Endothelial cell of umbilical vein (primary cell): ENCODE results near the gene HTRA3. TPM values are rescaled to one million over a fixed set of nuclear protein-coding genes. Genes with fewer than 3 reads are reported as not detected.

ENCODE experiments used
- BruUV-seq: library from RNA; stranded (reverse); fragments of 400-500 nt; replicated peaks from 2 replicates; lab custom pipeline; 2021; lab: Mats Ljungman, UMichigan
- CTCF ChIA-PET: fragments of 300-600, 350-600 bp; sonication (Branson Sonifier 250); formaldehyde crosslinking; loops from one replicate; lab custom pipeline; 2021; ENCODE audit warnings: antibody characterized with exemption, inconsistent platforms; lab: Charles Lee
- POLR2A ChIA-PET: fragments of 300-600, 350-600 bp; sonication (Branson Sonifier 250); formaldehyde crosslinking; loops from one replicate; lab custom pipeline; 2021; ENCODE audit warnings: antibody characterized with exemption, inconsistent platforms; lab: Charles Lee
- DNase-seq: peaks from one replicate; pipeline ENCODE4 v3.0.0-alpha.2; 2011; ENCODE audit warnings: low read depth, low spot score
- FAIRE-seq: peaks from 2 replicates; lab custom pipeline; 2011; peaks lifted over from hg19 to GRCh38; lab: Jason Lieb, UNC
- H2AFZ ChIP-seq: 2 replicates; pipeline ENCODE4 v1.6.0; 2012; ENCODE audit warnings: low read depth, low read length, control low read depth, inconsistent platforms
- H3K27ac ChIP-seq: 2 replicates; pipeline ENCODE4 v1.5.1; 2011; ENCODE audit warnings: low read depth, mild to moderate bottlenecking, control low read depth, low read length, moderate library complexity; ENCODE audit not compliant: insufficient read depth
- H3K27me3 ChIP-seq, 2 experiments: 2 replicates each; pipeline versions ENCODE4 v1.6.0 to v1.6.1; 2011; ENCODE audit warnings: low read length in 2 of 2, mixed read lengths in 1 of 2; ENCODE audit not compliant: control insufficient read depth in 2 of 2, insufficient read depth in 2 of 2
- H3K36me3 ChIP-seq, 2 experiments: 2 replicates in 1 of 2; 3 replicates in 1 of 2; pipeline ENCODE4 v1.5.1; 2011; ENCODE audit warnings: low read length in 2 of 2, mild to moderate bottlenecking in 1 of 2, moderate library complexity in 1 of 2; ENCODE audit not compliant: control insufficient read depth in 2 of 2, insufficient read depth in 2 of 2; ENCODE audit errors: extremely low read depth in 1 of 2
- H3K4me1 ChIP-seq: 3 replicates; pipeline ENCODE4 v1.5.1; 2011; ENCODE audit warnings: mild to moderate bottlenecking, low read length; ENCODE audit not compliant: control insufficient read depth, insufficient read depth; ENCODE audit errors: extremely low read depth
- H3K4me2 ChIP-seq: 2 replicates; pipeline ENCODE4 v1.6.1; 2011; ENCODE audit warnings: low read length, control low read depth, mixed read lengths; ENCODE audit not compliant: insufficient read depth
- H3K4me3 ChIP-seq, 3 experiments: fragments of 200-600 bp in 1 of 3; sonication (generic), shearing (Covaris generic) in 1 of 3; replicated peaks in 1 of 3; 2 replicates each; pipeline ENCODE4 v1.5.1; 2011 to 2016; ENCODE audit warnings: control low read depth in 3 of 3, low read length in 3 of 3, mild to moderate bottlenecking in 2 of 3, inconsistent platforms in 1 of 3, low read depth in 1 of 3, moderate library complexity in 1 of 3; ENCODE audit not compliant: insufficient read depth in 1 of 3
- H3K79me2 ChIP-seq: 2 replicates; pipeline ENCODE4 v1.6.0; 2012; ENCODE audit warnings: low read length, inconsistent platforms; ENCODE audit not compliant: control insufficient read depth, insufficient read depth
- H3K9ac ChIP-seq: replicated peaks from 2 replicates; pipeline ENCODE3; 2011; ENCODE audit warnings: low read length, control low read depth; ENCODE audit not compliant: insufficient read depth; ENCODE audit errors: extremely low read depth
- H3K9me1 ChIP-seq: replicated peaks from 3 replicates; pipeline ENCODE4 v1.6.0; 2011; ENCODE audit warnings: mild to moderate bottlenecking, low read length; ENCODE audit not compliant: control insufficient read depth, insufficient read depth; ENCODE audit errors: extremely low read depth
- H3K9me3 ChIP-seq: replicated peaks from 2 replicates; pipeline ENCODE4 v1.5.1; 2012; ENCODE audit warnings: low read length, inconsistent platforms; ENCODE audit not compliant: control insufficient read depth, insufficient read depth
- H4K20me1 ChIP-seq: replicated peaks from 2 replicates; pipeline ENCODE3; 2011; ENCODE audit warnings: mild to moderate bottlenecking, low read length; ENCODE audit not compliant: control insufficient read depth, insufficient read depth; ENCODE audit errors: extremely low read depth
- CTCF ChIP-seq, 2 donors: IDR thresholded peaks; 1 replicate in 1 of 2; 2 replicates in 1 of 2; pipeline ENCODE4 v1.5.1; 2011; ENCODE audit warnings: low read length in 2 of 2, mild to moderate bottlenecking in 2 of 2, moderate library complexity in 2 of 2, control low read depth in 1 of 2, inconsistent platforms in 1 of 2, low read depth in 1 of 2; ENCODE audit not compliant: insufficient read depth in 1 of 2; ENCODE audit errors: extremely low read depth in 1 of 2
- EZH2 ChIP-seq: IDR thresholded peaks from 2 replicates; pipeline ENCODE4 v1.6.1; 2012; ENCODE audit warnings: borderline replicate concordance, low read depth, mild to moderate bottlenecking, moderate library complexity, low read length, inconsistent platforms; ENCODE audit not compliant: severe bottlenecking
- FOS ChIP-seq: IDR thresholded peaks from 2 replicates; pipeline ENCODE4 v1.6.1; 2011; ENCODE audit warnings: mild to moderate bottlenecking, low read length, moderate library complexity, borderline replicate concordance; ENCODE audit not compliant: insufficient read depth
- GATA2 ChIP-seq: IDR thresholded peaks from 2 replicates; pipeline ENCODE4 v1.7.0; 2011; ENCODE audit warnings: low read depth, mild to moderate bottlenecking, moderate library complexity, mixed read lengths, low read length; ENCODE audit not compliant: insufficient read length, insufficient read depth
- MAX ChIP-seq: IDR thresholded peaks from 2 replicates; pipeline ENCODE4 v1.6.1; 2011; ENCODE audit not compliant: insufficient read depth, insufficient read length
- MYC ChIP-seq: IDR thresholded peaks from one replicate; pipeline ENCODE4 v1.6.1; 2011; ENCODE audit warnings: mild to moderate bottlenecking, low read depth, low read length
- POLR2A ChIP-seq: IDR thresholded peaks from 2 replicates; pipeline ENCODE4 v1.6.1; 2012; ENCODE audit warnings: low read depth, mild to moderate bottlenecking, control low read depth, low read length
- POLR2AphosphoS5 ChIP-seq: IDR thresholded peaks from 2 replicates; pipeline ENCODE4 v1.6.1; 2012; ENCODE audit warnings: low read depth, mild to moderate bottlenecking, control low read depth, low read length, moderate library complexity; ENCODE audit not compliant: insufficient read depth
- dilution Hi-C: fragments of 300-500 bp; cut with MboI; formaldehyde crosslinking; loops from one replicate; pipeline ENCODE4 v1.15.0; 2019; ENCODE audit warnings: low sequenced_read_pairs; ENCODE audit not compliant: extremely low pct_ligation_motif_present
- intact Hi-C: fragments of 100-400 bp; cut with micrococcal nuclease; formaldehyde crosslinking; loops from one replicate; pipeline ENCODE4 v1.10.0; 2022
- polyA plus RNA-seq, 4 experiments: library from polyadenylated mRNA; depleted of rRNA in 3 of 4; stranded (reverse) in 3 of 4; unstranded in 1 of 4; fragments of >200 nt; gene quantifications; 2 replicates each; pipeline versions ENCODE4 v1.2.1 to v1.2.3, GENCODE V29; 2011 to 2012; ENCODE audit warnings: missing spikeins in 1 of 4
- total RNA-seq: library from RNA; stranded (reverse); gene quantifications from 2 replicates; pipeline ENCODE4 v1.2.3, GENCODE V29; 2021

HTRA3 gene
- total and polyA plus RNA-seq, 2 donors (not counting 3 experiments of a cell fraction or from before 2014, with no cell fraction given): 9.0 to 12.0 TPM

GRCh38 chr4:8353912-8354453 lies 84.4 kb downstream of the HTRA3 start:
- Histone ChIP-seq H3K36me3 (no peaks in the 10 kb centered on the region), H3K9me3 (no peaks in the 10 kb centered on the region), H3K27ac (no peak overlapping the region), H3K4me3 (no peak overlapping the region), H3K9ac (no peak overlapping the region), H3K27me3 (peaks cover 5 to 9% of the 10 kb centered on the region in 2 experiments), H2AFZ (no peak overlapping the region), H3K4me2 (no peak overlapping the region), H3K9me1 (no peaks in the 10 kb centered on the region), H3K79me2 (no peaks in the 10 kb centered on the region), H4K20me1 (no peaks in the 10 kb centered on the region), H3K4me1 (no peaks in the 10 kb centered on the region)
- dilution Hi-C loops (no loop called here), intact Hi-C loops (no loop called here)
- BruUV-seq: no TSS peak
- DNase-seq (no peak), FAIRE-seq (no peak)
- TF ChIP-seq MAX: no peak
- no peak for TF ChIP-seq POLR2AphosphoS5
- TF ChIP-seq CTCF (IDR thresholded peaks at IDR 0.05; ENCODE audit: extremely low read depth in 1 of 2, insufficient read depth in 1 of 2, low read depth in 1 of 2, low read length in 2 of 2): no peak
- no peak for TF ChIP-seq FOS
- TF ChIP-seq POLR2A: no peak
- TF ChIP-seq GATA2: no peak
- TF ChIP-seq MYC: no peak
- TF ChIP-seq EZH2: no peak
- POLR2A ChIA-PET: no interaction called here
- CTCF ChIA-PET: no interaction called here
